Ovary (tissue), 9 donors: ENCODE results near the gene IL10RA. TPM values are rescaled to one million over a fixed set of nuclear protein-coding genes. Genes with fewer than 3 reads are reported as not detected.

Source experiments
- DNase-seq, 5 donors: peaks; one replicate each; pipeline ENCODE4 v3.0.0-alpha.2; 2019 to 2020
- H3K27ac ChIP-seq, 2 donors: fragments of 200-600 bp; one replicate each; pipeline versions ENCODE4 v1.5.1 to v1.8.0; 2019 to 2022
- H3K27me3 ChIP-seq: fragments of 200-600 bp; one replicate; pipeline ENCODE4 v1.8.0; 2022
- H3K36me3 ChIP-seq: fragments of 200-600 bp; sonication (generic); one replicate; pipeline ENCODE4 v1.5.1; 2019
- H3K4me1 ChIP-seq: one replicate; pipeline ENCODE4 v1.8.1; 2013; ENCODE audit warnings: mild to moderate bottlenecking, moderate library complexity; ENCODE audit not compliant: insufficient read depth
- H3K4me3 ChIP-seq: fragments of 200-600 bp; sonication (generic); one replicate; pipeline ENCODE4 v1.5.1; 2017
- H3K9me3 ChIP-seq, 2 donors: fragments of 200-600 bp in 1 of 2; sonication (generic) in 1 of 2; one replicate each; pipeline versions ENCODE4 v1.5.1 to v1.8.1; 2013 to 2019; ENCODE audit warnings: mild to moderate bottlenecking in 1 of 2, moderate library complexity in 1 of 2
- EP300 ChIP-seq: sonication (generic); formaldehyde crosslinking; IDR thresholded peaks from one replicate; pipeline ENCODE4 v1.6.1; 2017; ENCODE audit warnings: antibody characterized with exemption
- POLR2A ChIP-seq: fragments of 450-650 bp; IDR thresholded peaks from one replicate; pipeline ENCODE4 v1.6.1; 2017; ENCODE audit warnings: antibody characterized with exemption, mild to moderate bottlenecking, moderate library complexity
- WGBS, 3 donors: extraction: QIAGEN DNeasy Blood & Tissue Kit in 1 of 3; methylation state at CpG; one replicate each; pipeline versions ENCODE4 v1.1.5 to v1.1.7; 2013 to 2017; 5-methylcytosine and 5-hydroxymethylcytosine counted together
- intact Hi-C, 4 donors: fragments of 100-400 bp; cut with DNase I; formaldehyde crosslinking; loops; one replicate each; pipeline versions ENCODE4 v1.11.0 to v1.15.1; 2022 to 2023
- polyA plus RNA-seq, 2 donors: library from polyadenylated mRNA; stranded (reverse); fragments of 200-250 nt in 1 of 2; fragments of 350-450 nt in 1 of 2; fragmentation: Illumina TruSeq in 1 of 2; extraction: RNeasy Lipid Tissue Mini Kit (QIAGEN cat#74804) in 1 of 2; gene quantifications; one replicate each; pipeline ENCODE4 v1.2.3, GENCODE V29; 2013 to 2014
- total RNA-seq, 7 donors: library from RNA; depleted of rRNA in 2 of 7; stranded (reverse); fragments of >200 nt in 2 of 7; fragmentation: NEBNext Ultra II Directional in 3 of 7; extraction: Animal tissue kit (Norgen Biotek cat#: 25700) in 3 of 7; gene quantifications; one replicate each; pipeline versions ENCODE4 v1.1.0 to v1.2.4, GENCODE V29; 2016 to 2023
- TF ChIP-seq, protein P1 (sequence below), 3 donors: fragments of 450-650 bp in 2 of 3; fragments of 200-600 bp in 1 of 3; IDR thresholded peaks; one replicate each; pipeline versions ENCODE4 v1.5.1 to v1.8.0; 2016 to 2022; ENCODE audit warnings: antibody characterized with exemption in 3 of 3, mild to moderate bottlenecking in 1 of 3
- donor health status: DM: no; HTN: no; CAD: no; lungs with moderate emphysema.
- donor health status: DM: no; HTN: no; CAD: no.
- donor health status: Bipolar disorder and iron deficiency.
- donor health status: DM: yes; HTN: yes; CAD: no.
- donor health status: DM: no; HTN: no; CAD: no.
- donor health status: DM: yes; HTN: yes; CAD: no.

IL10RA gene
- total and polyA plus RNA-seq, 9 donors = 2.0 to 14.1 (median 6.7) TPM

DNA sequence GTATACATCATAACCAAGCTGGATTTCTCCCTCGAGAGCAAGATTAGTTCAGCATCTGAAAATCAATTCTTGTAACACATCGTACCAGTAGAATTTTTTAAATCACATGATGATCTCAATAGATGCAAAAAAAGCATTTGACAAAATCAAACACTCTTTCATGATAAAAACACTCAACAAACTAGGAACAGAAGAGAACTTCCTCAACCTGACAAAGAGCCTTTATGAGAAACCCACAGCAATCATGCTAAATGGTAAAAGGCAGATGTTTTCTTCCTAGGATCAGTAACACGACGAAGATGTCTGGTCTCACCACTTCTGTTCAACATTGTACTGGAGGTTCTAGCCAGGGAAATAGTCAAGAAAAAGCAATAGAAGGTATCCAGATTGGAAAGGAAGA, 56.6 kb downstream of the IL10RA start:
- 69 to 81% (median 73%) methylated on average over 4 of the region's 4 CpGs for WGBS, 3 donors
- no peak for DNase-seq
- intact Hi-C loops = no loop called here
- no peak overlapping the region for H3K27ac ChIP-seq
- no peak overlapping the region for H3K4me3 ChIP-seq
- TF ChIP-seq EP300 = no peak
- TF ChIP-seq, protein P1, sequence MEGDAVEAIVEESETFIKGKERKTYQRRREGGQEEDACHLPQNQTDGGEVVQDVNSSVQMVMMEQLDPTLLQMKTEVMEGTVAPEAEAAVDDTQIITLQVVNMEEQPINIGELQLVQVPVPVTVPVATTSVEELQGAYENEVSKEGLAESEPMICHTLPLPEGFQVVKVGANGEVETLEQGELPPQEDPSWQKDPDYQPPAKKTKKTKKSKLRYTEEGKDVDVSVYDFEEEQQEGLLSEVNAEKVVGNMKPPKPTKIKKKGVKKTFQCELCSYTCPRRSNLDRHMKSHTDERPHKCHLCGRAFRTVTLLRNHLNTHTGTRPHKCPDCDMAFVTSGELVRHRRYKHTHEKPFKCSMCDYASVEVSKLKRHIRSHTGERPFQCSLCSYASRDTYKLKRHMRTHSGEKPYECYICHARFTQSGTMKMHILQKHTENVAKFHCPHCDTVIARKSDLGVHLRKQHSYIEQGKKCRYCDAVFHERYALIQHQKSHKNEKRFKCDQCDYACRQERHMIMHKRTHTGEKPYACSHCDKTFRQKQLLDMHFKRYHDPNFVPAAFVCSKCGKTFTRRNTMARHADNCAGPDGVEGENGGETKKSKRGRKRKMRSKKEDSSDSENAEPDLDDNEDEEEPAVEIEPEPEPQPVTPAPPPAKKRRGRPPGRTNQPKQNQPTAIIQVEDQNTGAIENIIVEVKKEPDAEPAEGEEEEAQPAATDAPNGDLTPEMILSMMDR (IDR thresholded peaks at IDR 0.05) = no peak
- TF ChIP-seq POLR2A = no peak
- H3K4me1 ChIP-seq = no peaks in the 10 kb centered on the region
- no peaks in the 10 kb centered on the region for H3K9me3 ChIP-seq
- H3K27me3 ChIP-seq = no peaks in the 10 kb centered on the region
- H3K36me3 ChIP-seq = no peaks in the 10 kb centered on the region

DNA sequence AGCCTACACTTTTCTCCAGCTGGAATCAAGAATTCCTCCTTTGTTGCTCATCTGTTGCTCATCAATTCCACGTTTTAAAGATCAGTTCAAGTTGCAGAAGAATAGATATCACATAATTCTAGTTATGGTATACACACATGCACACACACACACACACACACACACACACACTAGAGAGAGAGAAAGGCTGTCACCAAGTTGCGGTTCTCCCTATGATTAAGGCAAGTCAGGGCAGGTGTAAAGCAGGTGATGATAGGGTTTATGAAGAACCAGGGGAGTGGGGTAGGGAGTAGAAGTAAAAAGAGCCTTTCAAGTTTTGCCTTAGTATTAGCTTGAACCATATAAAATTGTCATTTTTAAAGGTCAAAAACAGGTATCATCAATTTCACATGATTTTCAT, 59.0 kb downstream of the IL10RA start:
- intact Hi-C loops = no loop called here
- Histone ChIP-seq H3K27ac (no peak overlapping the region), H3K9me3 (no peaks in the 10 kb centered on the region), H3K27me3 (no peaks in the 10 kb centered on the region), H3K4me1 (no peaks in the 10 kb centered on the region), H3K36me3 (no peaks in the 10 kb centered on the region), H3K4me3 (no peak overlapping the region)
- DNase-seq = no peak
- 62 to 72% (median 64%) methylated on average over 2 of the region's 2 CpGs for WGBS, 3 donors
- TF ChIP-seq EP300 (no peak), POLR2A (no peak)
- TF ChIP-seq, protein P1 (IDR thresholded peaks at IDR 0.05) = no peak

DNA sequence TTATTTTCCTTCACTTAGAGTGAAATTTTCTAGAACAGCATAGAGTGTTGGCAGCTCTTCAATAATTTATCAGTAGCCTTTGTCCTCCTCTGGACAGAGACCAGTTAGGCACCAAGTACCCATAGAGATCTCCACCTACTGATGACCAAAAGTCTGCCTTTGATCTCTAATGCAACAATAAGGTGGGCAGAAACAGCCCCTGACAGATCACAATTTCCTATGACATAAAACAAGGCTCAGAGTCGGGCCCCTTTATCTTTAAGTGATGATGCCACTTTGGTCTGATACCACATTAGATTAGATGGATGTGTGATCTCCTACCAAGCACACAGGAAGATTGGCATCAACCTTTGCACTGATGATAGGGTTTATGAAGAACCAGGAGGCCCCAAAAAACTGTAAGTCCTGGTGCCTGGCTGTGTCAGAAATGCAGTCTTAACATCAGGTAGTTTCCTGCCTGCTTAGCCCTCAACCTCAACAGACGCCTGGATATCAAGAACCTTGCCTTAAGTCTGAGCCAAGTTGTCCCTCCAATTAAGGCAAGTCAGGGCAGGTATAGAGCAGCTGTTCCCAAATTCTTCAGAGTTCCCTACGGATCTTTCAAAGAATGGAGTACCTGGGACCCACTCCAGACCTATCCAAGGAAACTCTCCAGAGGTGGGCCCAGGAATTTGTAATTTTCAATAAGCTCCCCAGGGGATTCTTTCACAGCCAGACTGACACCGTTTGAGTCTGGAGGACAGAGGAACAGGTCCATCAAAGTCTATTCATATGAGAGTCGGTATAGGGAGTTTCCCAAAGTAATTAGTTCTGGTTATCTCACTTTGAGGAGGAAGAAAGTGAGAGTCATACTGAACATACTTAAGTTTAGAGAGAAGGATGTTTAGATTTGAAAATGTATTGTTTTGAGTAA, 60.1 kb downstream of the IL10RA start:
- Histone ChIP-seq H3K27ac (no peak overlapping the region), H3K9me3 (no peaks in the 10 kb centered on the region), H3K4me1 (no peaks in the 10 kb centered on the region), H3K4me3 (no peak overlapping the region), H3K36me3 (no peaks in the 10 kb centered on the region), H3K27me3 (no peaks in the 10 kb centered on the region)
- intact Hi-C loops = no loop called here
- TF ChIP-seq POLR2A (no peak), EP300 (no peak)
- TF ChIP-seq, protein P1 (IDR thresholded peaks at IDR 0.05) = no peak
- DNase-seq = no peak
- 43 to 55% (median 49%) methylated on average over 5 of the region's 5 CpGs for WGBS, 3 donors

DNA sequence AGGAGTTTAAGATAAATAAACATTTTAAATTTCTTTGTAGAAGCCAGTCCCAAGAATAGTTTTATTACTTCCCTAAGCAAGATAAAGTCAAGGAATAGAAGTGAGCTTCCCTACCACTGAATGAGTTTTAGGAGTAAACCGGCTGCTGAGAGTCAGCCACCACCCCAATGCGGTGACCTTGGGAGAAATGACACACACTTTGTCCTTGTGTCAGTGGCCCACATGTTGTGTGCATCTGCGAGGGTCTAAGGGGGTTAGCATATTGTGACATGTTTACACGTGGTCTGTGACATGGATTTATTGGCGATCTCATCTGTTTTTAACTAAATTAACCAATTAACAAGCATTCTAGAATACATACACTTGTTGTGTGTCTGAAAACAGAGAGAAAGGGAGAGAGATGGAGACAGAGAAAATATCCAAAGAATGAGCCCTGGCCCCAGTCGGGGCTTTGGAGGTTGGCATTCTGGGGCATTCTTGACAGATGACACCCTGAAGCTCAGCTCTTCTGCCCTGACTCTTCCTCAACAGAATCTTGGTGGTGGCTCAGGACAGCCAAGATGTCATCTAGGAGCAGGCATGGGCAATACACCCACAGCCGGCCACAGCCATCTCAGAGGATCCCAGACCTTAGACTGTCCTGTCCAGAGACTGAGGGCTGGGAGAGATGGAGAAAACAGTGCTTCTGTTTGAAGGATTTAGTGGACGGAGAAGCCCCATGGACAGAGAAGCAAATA, 60.9 kb downstream of the IL10RA start:
- 65 to 74% (median 68%) methylated on average over 8 of the region's 8 CpGs for WGBS, 3 donors
- Histone ChIP-seq H3K9me3 (no peaks in the 10 kb centered on the region), H3K36me3 (no peaks in the 10 kb centered on the region), H3K4me3 (no peak overlapping the region), H3K27me3 (no peaks in the 10 kb centered on the region), H3K4me1 (no peaks in the 10 kb centered on the region), H3K27ac (no peak overlapping the region)
- TF ChIP-seq POLR2A = no peak
- TF ChIP-seq, protein P1 (IDR thresholded peaks at IDR 0.05) = no peak
- intact Hi-C loops = no loop called here
- DNase-seq = no peak
